ENCODE results near the gene SLC48A1. TPM values are rescaled to one million over a fixed set of nuclear protein-coding genes. Genes with fewer than 3 reads are reported as not detected.

Gene SLC48A1
- polyA plus RNA-seq, 1 of the 3 experiments (the other 2 are of a cell fraction), result 7.3 TPM

- peak overlapping the region in 1 of 2 experiments; percentile 78; a peak in 2 of 4 replicates for H3K27ac ChIP-seq (ENCODE audit: low read depth in 2 of 2, low read length in 1 of 2)
- peak; percentile 16 for DNase-seq
- no peaks in the 10 kb centered on the region for H3K9me2 ChIP-seq
- H3K4me3 ChIP-seq (ENCODE audit: low read depth in 2 of 2, low read length in 1 of 2), result no peak overlapping the region
- H3K27me3 ChIP-seq (ENCODE audit: insufficient read depth), result no peaks in the 10 kb centered on the region
- H3K79me2 ChIP-seq (ENCODE audit: insufficient read depth), result no peaks in the 10 kb centered on the region
- H3K9ac ChIP-seq, result no peak overlapping the region
- ChIA-PET POLR2A (interaction anchor here (1.0 kb wide), 1 partner anchor 12 kb away, joined by 3 read pairs; no protein-coding TSS in a partner anchor), CTCF (interaction anchor here (0.6 to 18.0 kb wide), 7 partner anchors 13 to 1760 kb away, joined by 3 to 435 read pairs (median 9); partner anchors contain the start of gene SLC48A1)
- TF ChIP-seq GATA2 (CRISPR knock-in tag; IDR thresholded peaks at IDR 0.05) (no peak), GABPA (IDR thresholded peaks at IDR 0.05; ENCODE audit: low read depth) (no peak), EP300 (IDR thresholded peaks at IDR 0.05; ENCODE audit: borderline replicate concordance in 1 of 2, low read depth in 1 of 2, low read length in 1 of 2) (no peak), NRF1 (IDR thresholded peaks at IDR 0.05; ENCODE audit: low read depth, low read length) (no peak), REST (IDR thresholded peaks at IDR 0.05; ENCODE audit: low read depth, low read length) (no peak), RAD21 (IDR thresholded peaks at IDR 0.05; ENCODE audit: low read length) (no peak), FOSL2 (IDR thresholded peaks at IDR 0.05; ENCODE audit: borderline replicate concordance, low read depth) (no peak), PBX3 (IDR thresholded peaks at IDR 0.05) (no peak), MXI1 (IDR thresholded peaks at IDR 0.05; ENCODE audit: low read depth, low read length) (no peak), RCOR1 (IDR thresholded peaks at IDR 0.05; ENCODE audit: low read length) (no peak), SMC3 (IDR thresholded peaks at IDR 0.05; ENCODE audit: low read depth, low read length) (no peak), ELF1 (IDR thresholded peaks at IDR 0.05) (no peak), RFX5 (IDR thresholded peaks at IDR 0.05; ENCODE audit: low read length) (no peak), FOXJ3 (CRISPR knock-in tag; IDR thresholded peaks at IDR 0.05) (no peak), SIN3A (IDR thresholded peaks at IDR 0.05; ENCODE audit: borderline replicate concordance, low read depth, low read length) (no peak), EZH2phosphoT487 (IDR thresholded peaks at IDR 0.05; ENCODE audit: borderline replicate concordance, low read depth) (no peak)
- TF ChIP-seq, protein P1, sequence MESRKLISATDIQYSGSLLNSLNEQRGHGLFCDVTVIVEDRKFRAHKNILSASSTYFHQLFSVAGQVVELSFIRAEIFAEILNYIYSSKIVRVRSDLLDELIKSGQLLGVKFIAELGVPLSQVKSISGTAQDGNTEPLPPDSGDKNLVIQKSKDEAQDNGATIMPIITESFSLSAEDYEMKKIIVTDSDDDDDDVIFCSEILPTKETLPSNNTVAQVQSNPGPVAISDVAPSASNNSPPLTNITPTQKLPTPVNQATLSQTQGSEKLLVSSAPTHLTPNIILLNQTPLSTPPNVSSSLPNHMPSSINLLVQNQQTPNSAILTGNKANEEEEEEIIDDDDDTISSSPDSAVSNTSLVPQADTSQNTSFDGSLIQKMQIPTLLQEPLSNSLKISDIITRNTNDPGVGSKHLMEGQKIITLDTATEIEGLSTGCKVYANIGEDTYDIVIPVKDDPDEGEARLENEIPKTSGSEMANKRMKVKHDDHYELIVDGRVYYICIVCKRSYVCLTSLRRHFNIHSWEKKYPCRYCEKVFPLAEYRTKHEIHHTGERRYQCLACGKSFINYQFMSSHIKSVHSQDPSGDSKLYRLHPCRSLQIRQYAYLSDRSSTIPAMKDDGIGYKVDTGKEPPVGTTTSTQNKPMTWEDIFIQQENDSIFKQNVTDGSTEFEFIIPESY (IDR thresholded peaks at IDR 0.05; ENCODE audit: borderline replicate concordance, low read depth), result no peak
- TF ChIP-seq, protein P2, sequence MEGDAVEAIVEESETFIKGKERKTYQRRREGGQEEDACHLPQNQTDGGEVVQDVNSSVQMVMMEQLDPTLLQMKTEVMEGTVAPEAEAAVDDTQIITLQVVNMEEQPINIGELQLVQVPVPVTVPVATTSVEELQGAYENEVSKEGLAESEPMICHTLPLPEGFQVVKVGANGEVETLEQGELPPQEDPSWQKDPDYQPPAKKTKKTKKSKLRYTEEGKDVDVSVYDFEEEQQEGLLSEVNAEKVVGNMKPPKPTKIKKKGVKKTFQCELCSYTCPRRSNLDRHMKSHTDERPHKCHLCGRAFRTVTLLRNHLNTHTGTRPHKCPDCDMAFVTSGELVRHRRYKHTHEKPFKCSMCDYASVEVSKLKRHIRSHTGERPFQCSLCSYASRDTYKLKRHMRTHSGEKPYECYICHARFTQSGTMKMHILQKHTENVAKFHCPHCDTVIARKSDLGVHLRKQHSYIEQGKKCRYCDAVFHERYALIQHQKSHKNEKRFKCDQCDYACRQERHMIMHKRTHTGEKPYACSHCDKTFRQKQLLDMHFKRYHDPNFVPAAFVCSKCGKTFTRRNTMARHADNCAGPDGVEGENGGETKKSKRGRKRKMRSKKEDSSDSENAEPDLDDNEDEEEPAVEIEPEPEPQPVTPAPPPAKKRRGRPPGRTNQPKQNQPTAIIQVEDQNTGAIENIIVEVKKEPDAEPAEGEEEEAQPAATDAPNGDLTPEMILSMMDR (IDR thresholded peaks at IDR 0.05), result no peak
- TF ChIP-seq, protein P3, sequence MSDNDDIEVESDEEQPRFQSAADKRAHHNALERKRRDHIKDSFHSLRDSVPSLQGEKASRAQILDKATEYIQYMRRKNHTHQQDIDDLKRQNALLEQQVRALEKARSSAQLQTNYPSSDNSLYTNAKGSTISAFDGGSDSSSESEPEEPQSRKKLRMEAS (IDR thresholded peaks at IDR 0.05; ENCODE audit: low read depth), result no peak
- peaks cover 12 to 59% of the 10 kb centered on the region in 2 experiments; a peak in 3 of 4 replicates for H3K4me1 ChIP-seq (ENCODE audit: control insufficient read depth in 1 of 2, insufficient read depth in 2 of 2, low read depth in 1 of 2, low read length in 1 of 2)
- WGBS (ENCODE audit: low lambda C conversion rate), result 91% methylated on average over 4 of the region's 4 CpGs
- no peaks in the 10 kb centered on the region for H4K20me1 ChIP-seq (ENCODE audit: insufficient read depth)
- H3F3A ChIP-seq (replicated peaks; ENCODE audit: insufficient read depth), result no peaks in the 10 kb centered on the region
- no peaks in the 10 kb centered on the region for H3K9me3 ChIP-seq
- no peaks in the 10 kb centered on the region for H3K36me3 ChIP-seq (replicated peaks in 1 of 2; ENCODE audit: control insufficient read depth in 1 of 2, insufficient read depth in 2 of 2, low read length in 1 of 2)
- H2AFZ ChIP-seq (ENCODE audit: low read depth), result no peak overlapping the region
- no peak overlapping the region for H3K4me2 ChIP-seq
Observed at GRCh38 chr12:47754126-47754525, 18.9 kb upstream of the SLC48A1 start.

Data from SK-N-SH (cell line).